Occipital lobe (tissue), 2 donors: ENCODE results near the gene C1orf21. TPM values are rescaled to one million over a fixed set of nuclear protein-coding genes. Genes with fewer than 3 reads are reported as not detected.

Source experiments
- DNase-seq: peaks from one replicate; lab custom pipeline; 2025; lab: John Stamatoyannopoulos, UW
- total RNA-seq: library from RNA; depleted of rRNA; stranded (reverse); fragments of >200 nt; gene quantifications from one replicate; pipeline ENCODE4 v1.2.3, GENCODE V29; 2014

C1orf21 gene
- total RNA-seq, 1 donor from 2014 or later: 31.7 TPM

- no peak for DNase-seq
Measured at GRCh38 chr1:184485751-184486723, 99.2 kb downstream of the C1orf21 start.

- DNase-seq: no peak
Measured at GRCh38 chr1:184486761-184487445, 100.1 kb downstream of the C1orf21 start.

- no peak for DNase-seq
Measured at GRCh38 chr1:184487531-184488193, 100.8 kb downstream of the C1orf21 start.

GRCh38 chr1:184489908-184490307 is 103.1 kb downstream of the C1orf21 start:
- DNase-seq: no peak

- no peak for DNase-seq
Measured at GRCh38 chr1:184492536-184492935, 105.7 kb downstream of the C1orf21 start.

- no peak for DNase-seq
Measured at GRCh38 chr1:184493987-184494388, 107.2 kb downstream of the C1orf21 start.

GRCh38 chr1:184494929-184495328 is 108.1 kb downstream of the C1orf21 start:
- no peak for DNase-seq

- DNase-seq: no peak
Measured at GRCh38 chr1:184497959-184498723, 111.3 kb downstream of the C1orf21 start.

- DNase-seq: no peak
Measured at GRCh38 chr1:184499616-184500015, 112.8 kb downstream of the C1orf21 start.

- no peak for DNase-seq
Measured at GRCh38 chr1:184502161-184502560, 115.3 kb downstream of the C1orf21 start.

- no peak for DNase-seq
Measured at GRCh38 chr1:184503221-184503749, 116.5 kb downstream of the C1orf21 start.

GRCh38 chr1:184504040-184504954 is 117.5 kb downstream of the C1orf21 start:
- no peak for DNase-seq

- no peak for DNase-seq
Measured at GRCh38 chr1:184504955-184505338, 118.1 kb downstream of the C1orf21 start.

GRCh38 chr1:184506481-184506880 is 119.7 kb downstream of the C1orf21 start:
- DNase-seq: no peak

GRCh38 chr1:184507165-184507564 is 120.3 kb downstream of the C1orf21 start:
- DNase-seq: no peak

- DNase-seq: no peak
Measured at GRCh38 chr1:184507604-184508280, 120.9 kb downstream of the C1orf21 start.

GRCh38 chr1:184509105-184509504 is 122.3 kb downstream of the C1orf21 start:
- DNase-seq: no peak

GRCh38 chr1:184510110-184510509 is 123.3 kb downstream of the C1orf21 start:
- no peak for DNase-seq

GRCh38 chr1:184512724-184513123 is 125.9 kb downstream of the C1orf21 start:
- DNase-seq: no peak
